Spleen (tissue), 7 donors: ENCODE data around the gene KLHL40.

Experiments
- POLR2A ChIP-seq, 3 donors: fragments of 450-650 bp; IDR thresholded peaks; one replicate each; pipeline ENCODE4 v1.5.1; 2017; ENCODE audit warnings: antibody characterized with exemption in 3 of 3, mild to moderate bottlenecking in 1 of 3
- TF ChIP-seq, protein P1 (sequence below), 11 experiments: fragments of 200-600 bp in 7 of 11; fragments of 450-650 bp in 4 of 11; sonication (generic) in 4 of 11; IDR thresholded peaks in 8 of 11; conservative IDR thresholded peaks in 3 of 11; 1 replicate in 7 of 11; 2 replicates in 4 of 11; pipeline versions ENCODE4 v1.4.0 to v1.8.0; 2016 to 2021; ENCODE audit warnings: antibody characterized with exemption in 11 of 11, inconsistent platforms in 4 of 11, mild to moderate bottlenecking in 1 of 11
- donor health status: DM: no; HTN: no; CAD: no; lungs with moderate emphysema.
- donor health status: DM: no; HTN: no; CAD: no.
- donor health status: DM: no; HTN: no; CAD: no.

DNA sequence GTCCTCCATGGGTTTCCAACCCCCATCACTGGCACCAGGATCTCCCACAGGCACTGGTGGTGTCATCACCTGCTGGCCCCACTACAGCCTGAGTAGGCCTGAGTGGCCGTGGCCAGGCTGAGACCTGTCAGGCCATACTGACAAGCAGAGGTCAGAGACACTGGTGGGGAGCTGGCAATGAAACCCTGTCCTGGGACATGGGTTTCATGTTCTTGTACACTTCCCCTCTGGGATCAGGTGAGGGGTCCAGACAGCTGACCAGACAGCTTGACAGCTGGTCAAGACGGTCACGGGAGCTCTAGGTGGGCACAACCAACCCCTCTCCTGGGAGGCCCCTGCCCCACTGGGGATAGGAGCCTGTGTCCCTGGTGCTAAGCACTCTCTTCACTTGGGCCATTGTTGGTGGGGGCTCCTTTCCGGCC is 18.7 kb upstream of the KLHL40 start:
- no peak for TF ChIP-seq POLR2A (IDR thresholded peaks at IDR 0.05)
- TF ChIP-seq, protein P1, sequence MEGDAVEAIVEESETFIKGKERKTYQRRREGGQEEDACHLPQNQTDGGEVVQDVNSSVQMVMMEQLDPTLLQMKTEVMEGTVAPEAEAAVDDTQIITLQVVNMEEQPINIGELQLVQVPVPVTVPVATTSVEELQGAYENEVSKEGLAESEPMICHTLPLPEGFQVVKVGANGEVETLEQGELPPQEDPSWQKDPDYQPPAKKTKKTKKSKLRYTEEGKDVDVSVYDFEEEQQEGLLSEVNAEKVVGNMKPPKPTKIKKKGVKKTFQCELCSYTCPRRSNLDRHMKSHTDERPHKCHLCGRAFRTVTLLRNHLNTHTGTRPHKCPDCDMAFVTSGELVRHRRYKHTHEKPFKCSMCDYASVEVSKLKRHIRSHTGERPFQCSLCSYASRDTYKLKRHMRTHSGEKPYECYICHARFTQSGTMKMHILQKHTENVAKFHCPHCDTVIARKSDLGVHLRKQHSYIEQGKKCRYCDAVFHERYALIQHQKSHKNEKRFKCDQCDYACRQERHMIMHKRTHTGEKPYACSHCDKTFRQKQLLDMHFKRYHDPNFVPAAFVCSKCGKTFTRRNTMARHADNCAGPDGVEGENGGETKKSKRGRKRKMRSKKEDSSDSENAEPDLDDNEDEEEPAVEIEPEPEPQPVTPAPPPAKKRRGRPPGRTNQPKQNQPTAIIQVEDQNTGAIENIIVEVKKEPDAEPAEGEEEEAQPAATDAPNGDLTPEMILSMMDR (IDR thresholded peaks at IDR 0.05 in 8 of 11, conservative IDR thresholded peaks at IDR 0.05 in 3 of 11): no peak
